Lower leg skin (tissue), 4 donors: Measurements from ENCODE around the gene PDCD6IP. TPM values are rescaled to one million over a fixed set of nuclear protein-coding genes. Genes with fewer than 3 reads are reported as not detected.

Experiments
- DNase-seq, 2 donors: peaks; one replicate each; pipeline ENCODE4 v3.0.0-alpha.2; 2019; ENCODE audit warnings: low spot score in 2 of 2
- H3K4me3 ChIP-seq: fragments of 200-600 bp; sonication (generic); 2 replicates; pipeline ENCODE4 v1.5.1; 2017; ENCODE audit warnings: mild to moderate bottlenecking, low read depth; ENCODE audit not compliant: poor library complexity, severe bottlenecking
- CTCF ChIP-seq, 3 donors: fragments of 450-650 bp; IDR thresholded peaks; one replicate each; pipeline ENCODE4 v1.5.1; 2016; ENCODE audit warnings: antibody characterized with exemption in 3 of 3, mild to moderate bottlenecking in 3 of 3, moderate library complexity in 2 of 3
- POLR2A ChIP-seq, 2 donors: fragments of 450-650 bp; IDR thresholded peaks; one replicate each; pipeline ENCODE4 v1.6.1; 2016 to 2017; ENCODE audit warnings: antibody characterized with exemption in 2 of 2, mild to moderate bottlenecking in 1 of 2, moderate library complexity in 1 of 2
- WGBS, 2 donors: methylation state at CpG; one replicate each; pipeline ENCODE4 v1.1.5; 2018; 5-methylcytosine and 5-hydroxymethylcytosine counted together
- intact Hi-C: fragments of 100-400 bp; cut with DNase I; formaldehyde crosslinking; loops from one replicate; pipeline ENCODE4 v1.15.0; 2023; ENCODE audit warnings: low total_unique reads
- total RNA-seq, 4 donors: library from RNA; depleted of rRNA; stranded (reverse); fragments of >200 nt; gene quantifications; one replicate each; pipeline ENCODE4 v1.1.0, GENCODE V29; 2016

The PDCD6IP gene
- total RNA-seq, 4 donors from 2014 or later, result 152 to 373 (median 269) TPM

GRCh38 chr3:33799202-33799551, 747 bp downstream of the PDCD6IP start:
- TF ChIP-seq CTCF (IDR thresholded peaks at IDR 0.05), result no peak
- no peak for TF ChIP-seq POLR2A (IDR thresholded peaks at IDR 0.05)
- intact Hi-C loops, result no loop called here
- H3K4me3 ChIP-seq, result peak overlapping the region; percentile 72
- 10% methylated on average over 3 of the region's 3 CpGs for WGBS, 2 donors
- DNase-seq, result no peak

- no peak for DNase-seq
- WGBS, 2 donors, result 90 to 97% methylated on average over 1 of the region's 1 CpG
- TF ChIP-seq CTCF (IDR thresholded peaks at IDR 0.05) (no peak), POLR2A (IDR thresholded peaks at IDR 0.05) (no peak)
- intact Hi-C loops, result no loop called here
- no peak overlapping the region for H3K4me3 ChIP-seq
Measured at GRCh38 chr3:33803252-33803651, 4.8 kb downstream of the PDCD6IP start.

- intact Hi-C loops, result no loop called here
- no peak for TF ChIP-seq POLR2A (IDR thresholded peaks at IDR 0.05)
- TF ChIP-seq CTCF (IDR thresholded peaks at IDR 0.05), result no peak
- WGBS, 2 donors, result 74 to 95% methylated on average over 6 of the region's 6 CpGs
- H3K4me3 ChIP-seq, result no peak overlapping the region
- DNase-seq, result no peak
Measured at GRCh38 chr3:33803894-33804526, 5.6 kb downstream of the PDCD6IP start.

- intact Hi-C loops, result no loop called here
- WGBS, 2 donors, result 44 to 57% methylated on average over 2 of the region's 2 CpGs
Measured at GRCh38 chr3:33807191-33807590, 8.8 kb downstream of the PDCD6IP start.

GRCh38 chr3:33808559-33808958, 10.1 kb downstream of the PDCD6IP start:
- TF ChIP-seq CTCF (IDR thresholded peaks at IDR 0.05) (no peak), POLR2A (IDR thresholded peaks at IDR 0.05) (no peak)
- no peak for DNase-seq
- WGBS, 2 donors, result 94 to 97% methylated on average over 5 of the region's 5 CpGs
- no peak overlapping the region for H3K4me3 ChIP-seq
- intact Hi-C loops, result no loop called here

More at GRCh38 chr3:33807191-33807590, 8.8 kb downstream of the PDCD6IP start:
- no peak for TF ChIP-seq CTCF (IDR thresholded peaks at IDR 0.05)
- TF ChIP-seq POLR2A (IDR thresholded peaks at IDR 0.05), result no peak
- H3K4me3 ChIP-seq, result no peak overlapping the region
- no peak for DNase-seq

- no peak for TF ChIP-seq POLR2A (IDR thresholded peaks at IDR 0.05)
- no peak for TF ChIP-seq CTCF (IDR thresholded peaks at IDR 0.05)
- WGBS, 2 donors, result 78 to 84% methylated on average over 1 of the region's 1 CpG
- no peak for DNase-seq
- no peak overlapping the region for H3K4me3 ChIP-seq
- intact Hi-C loops, result no loop called here
Measured at GRCh38 chr3:33810545-33810944, 12.1 kb downstream of the PDCD6IP start.
